Mononuclear cell (primary cell): ENCODE results near the gene OGFOD1. TPM values are rescaled to one million over a fixed set of nuclear protein-coding genes. Genes with fewer than 3 reads are reported as not detected.

Source experiments
- H3K27me3 ChIP-seq: 2 replicates; pipeline ENCODE4 v1.6.0; 2011; ENCODE audit warnings: low read length, control low read depth; ENCODE audit not compliant: insufficient read depth
- H3K4me1 ChIP-seq: 2 replicates; pipeline ENCODE4 v1.5.1; 2011; ENCODE audit warnings: mild to moderate bottlenecking, low read length, control low read depth; ENCODE audit not compliant: insufficient read depth
- H3K4me3 ChIP-seq: 2 replicates; pipeline ENCODE4 v1.5.1; 2011; ENCODE audit warnings: mild to moderate bottlenecking, low read length, moderate library complexity
- H3K9me3 ChIP-seq: 2 replicates; pipeline ENCODE4 v1.5.1; 2011; ENCODE audit warnings: low read depth, mild to moderate bottlenecking, control low read depth, low read length
- total RNA-seq: library from RNA; depleted of rRNA; stranded (reverse); fragments of >200 nt; gene quantifications from one replicate; pipeline ENCODE4 v1.2.3, GENCODE V29; 2012

OGFOD1 gene
- total RNA-seq, 1 donor = 20.6 TPM

- Histone ChIP-seq H3K4me1 (peaks cover 24% of the 10 kb centered on the region), H3K4me3 (no peak overlapping the region), H3K9me3 (no peaks in the 10 kb centered on the region), H3K27me3 (no peaks in the 10 kb centered on the region)
These were observed 67.1 kb downstream of the OGFOD1 start for GRCh38 chr16:56518425-56518824.

- H3K4me3 ChIP-seq = peak within 1 kb of the TSS; percentile 95
These were observed 68.3 kb downstream of the OGFOD1 start, which contains the start of gene BBS2 for GRCh38 chr16:56519459-56520250. BBS2 (minus strand) TSS chr16:56520024; CDS start chr16:56519862, 162 bp downstream.

GRCh38 chr16:56520251-56520577 lies 68.9 kb downstream of the OGFOD1 start:
- no peaks in the 10 kb centered on the region for H3K27me3 ChIP-seq
- peak overlapping the region; percentile 95 for H3K4me3 ChIP-seq
- H3K4me1 ChIP-seq = peaks cover 24% of the 10 kb centered on the region
- no peaks in the 10 kb centered on the region for H3K9me3 ChIP-seq

More at GRCh38 chr16:56519459-56520250, 68.3 kb downstream of the OGFOD1 start, which contains the start of gene BBS2:
- Histone ChIP-seq H3K4me1 (peaks cover 24% of the 10 kb centered on the region), H3K27me3 (no peaks in the 10 kb centered on the region), H3K9me3 (no peaks in the 10 kb centered on the region)

- no peak overlapping the region for H3K4me3 ChIP-seq
- H3K9me3 ChIP-seq = no peaks in the 10 kb centered on the region
- peaks cover 6% of the 10 kb centered on the region for H3K4me1 ChIP-seq
- peaks cover 3% of the 10 kb centered on the region for H3K27me3 ChIP-seq
These were observed 73.9 kb downstream of the OGFOD1 start for GRCh38 chr16:56525236-56525635.

Other genes starting within 250 kb of the OGFOD1 start
- 193 TPM for gene AMFR, start 26.0 kb upstream of the OGFOD1 start, total RNA-seq
- 67.6 TPM for gene NUDT21, start 222 bp upstream of the OGFOD1 start, total RNA-seq
- gene BBS2, start 68.5 kb downstream of the OGFOD1 start, total RNA-seq = 36.7 TPM
- gene MT4, start 113.5 kb downstream of the OGFOD1 start, total RNA-seq = not detected
- 0.31 TPM for gene MT3, start 138.0 kb downstream of the OGFOD1 start, total RNA-seq
- 10.9 TPM for gene MT2A, start 157.0 kb downstream of the OGFOD1 start, total RNA-seq
- 1.7 TPM for gene MT1E, start 174.2 kb downstream of the OGFOD1 start, total RNA-seq
- gene MT1M, start 181.1 kb downstream of the OGFOD1 start, total RNA-seq = not detected
- not detected for gene MT1A, start 187.1 kb downstream of the OGFOD1 start, total RNA-seq
- gene MT1B, start 200.3 kb downstream of the OGFOD1 start, total RNA-seq = not detected
- 3.3 TPM for gene MT1F, start 206.4 kb downstream of the OGFOD1 start, total RNA-seq
- not detected for gene MT1G, start 216.5 kb downstream of the OGFOD1 start, total RNA-seq
- gene MT1H, start 218.3 kb downstream of the OGFOD1 start, total RNA-seq = not detected
- gene MT1X, start 230.9 kb downstream of the OGFOD1 start, total RNA-seq = 28.8 TPM